Measurements from ENCODE around the gene SIGLEC6. TPM values are rescaled to one million over a fixed set of nuclear protein-coding genes. Genes with fewer than 3 reads are reported as not detected.

SIGLEC6 gene
- total RNA-seq, 1 experiment from 2014 or later: not detected

DNA sequence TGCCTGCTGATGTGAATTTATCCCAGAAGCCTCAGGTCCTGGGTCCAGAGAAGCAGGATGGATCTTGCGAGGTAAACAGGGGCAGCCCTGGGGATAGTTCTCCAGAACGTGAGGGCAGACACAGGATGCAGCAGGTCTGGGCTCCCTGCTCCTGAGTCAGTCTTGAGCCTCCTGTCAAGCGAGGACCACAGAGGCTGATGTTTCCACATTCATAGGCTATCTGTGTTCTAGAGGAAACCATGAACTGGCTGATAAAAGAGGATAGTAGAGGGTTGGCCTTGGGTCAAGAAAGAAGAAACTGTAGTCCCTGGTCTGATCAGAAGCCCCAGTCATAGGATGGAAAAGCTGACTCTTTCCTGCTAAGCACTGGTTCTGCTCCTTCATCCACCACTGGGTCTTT lies 41.9 kb upstream of the SIGLEC6 start:
- H3K27ac ChIP-seq (ENCODE audit: low read length): no peak overlapping the region
- no peaks in the 10 kb centered on the region for H3K4me1 ChIP-seq (ENCODE audit: control insufficient read depth, insufficient read depth, low read length)
- TF ChIP-seq, protein P1, sequence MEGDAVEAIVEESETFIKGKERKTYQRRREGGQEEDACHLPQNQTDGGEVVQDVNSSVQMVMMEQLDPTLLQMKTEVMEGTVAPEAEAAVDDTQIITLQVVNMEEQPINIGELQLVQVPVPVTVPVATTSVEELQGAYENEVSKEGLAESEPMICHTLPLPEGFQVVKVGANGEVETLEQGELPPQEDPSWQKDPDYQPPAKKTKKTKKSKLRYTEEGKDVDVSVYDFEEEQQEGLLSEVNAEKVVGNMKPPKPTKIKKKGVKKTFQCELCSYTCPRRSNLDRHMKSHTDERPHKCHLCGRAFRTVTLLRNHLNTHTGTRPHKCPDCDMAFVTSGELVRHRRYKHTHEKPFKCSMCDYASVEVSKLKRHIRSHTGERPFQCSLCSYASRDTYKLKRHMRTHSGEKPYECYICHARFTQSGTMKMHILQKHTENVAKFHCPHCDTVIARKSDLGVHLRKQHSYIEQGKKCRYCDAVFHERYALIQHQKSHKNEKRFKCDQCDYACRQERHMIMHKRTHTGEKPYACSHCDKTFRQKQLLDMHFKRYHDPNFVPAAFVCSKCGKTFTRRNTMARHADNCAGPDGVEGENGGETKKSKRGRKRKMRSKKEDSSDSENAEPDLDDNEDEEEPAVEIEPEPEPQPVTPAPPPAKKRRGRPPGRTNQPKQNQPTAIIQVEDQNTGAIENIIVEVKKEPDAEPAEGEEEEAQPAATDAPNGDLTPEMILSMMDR (IDR thresholded peaks at IDR 0.05): no peak
- TF ChIP-seq SIN3A (IDR thresholded peaks at IDR 0.05; ENCODE audit: borderline replicate concordance, insufficient read depth, low read depth, low read length): no peak
- TF ChIP-seq, protein P2, sequence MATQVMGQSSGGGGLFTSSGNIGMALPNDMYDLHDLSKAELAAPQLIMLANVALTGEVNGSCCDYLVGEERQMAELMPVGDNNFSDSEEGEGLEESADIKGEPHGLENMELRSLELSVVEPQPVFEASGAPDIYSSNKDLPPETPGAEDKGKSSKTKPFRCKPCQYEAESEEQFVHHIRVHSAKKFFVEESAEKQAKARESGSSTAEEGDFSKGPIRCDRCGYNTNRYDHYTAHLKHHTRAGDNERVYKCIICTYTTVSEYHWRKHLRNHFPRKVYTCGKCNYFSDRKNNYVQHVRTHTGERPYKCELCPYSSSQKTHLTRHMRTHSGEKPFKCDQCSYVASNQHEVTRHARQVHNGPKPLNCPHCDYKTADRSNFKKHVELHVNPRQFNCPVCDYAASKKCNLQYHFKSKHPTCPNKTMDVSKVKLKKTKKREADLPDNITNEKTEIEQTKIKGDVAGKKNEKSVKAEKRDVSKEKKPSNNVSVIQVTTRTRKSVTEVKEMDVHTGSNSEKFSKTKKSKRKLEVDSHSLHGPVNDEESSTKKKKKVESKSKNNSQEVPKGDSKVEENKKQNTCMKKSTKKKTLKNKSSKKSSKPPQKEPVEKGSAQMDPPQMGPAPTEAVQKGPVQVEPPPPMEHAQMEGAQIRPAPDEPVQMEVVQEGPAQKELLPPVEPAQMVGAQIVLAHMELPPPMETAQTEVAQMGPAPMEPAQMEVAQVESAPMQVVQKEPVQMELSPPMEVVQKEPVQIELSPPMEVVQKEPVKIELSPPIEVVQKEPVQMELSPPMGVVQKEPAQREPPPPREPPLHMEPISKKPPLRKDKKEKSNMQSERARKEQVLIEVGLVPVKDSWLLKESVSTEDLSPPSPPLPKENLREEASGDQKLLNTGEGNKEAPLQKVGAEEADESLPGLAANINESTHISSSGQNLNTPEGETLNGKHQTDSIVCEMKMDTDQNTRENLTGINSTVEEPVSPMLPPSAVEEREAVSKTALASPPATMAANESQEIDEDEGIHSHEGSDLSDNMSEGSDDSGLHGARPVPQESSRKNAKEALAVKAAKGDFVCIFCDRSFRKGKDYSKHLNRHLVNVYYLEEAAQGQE (IDR thresholded peaks at IDR 0.05; ENCODE audit: insufficient read depth in 1 of 2, low read depth in 2 of 2, low read length in 1 of 2): no peak
- no peak for TF ChIP-seq POLR2AphosphoS5 (IDR thresholded peaks at IDR 0.05; ENCODE audit: low read depth, low read length)
- TF ChIP-seq TCF7L2 (IDR thresholded peaks at IDR 0.05; ENCODE audit: low read depth, low read length): no peak
- in situ Hi-C loops (cut with HindIII; ENCODE audit: low pct_unique_long_range_greater_than_20kb, low sequenced_read_pairs): no loop called here
- no TSS peak for BruUV-seq (replicated peaks)
- no peak overlapping the region for H3K4me3 ChIP-seq (ENCODE audit: low read depth in 2 of 2, low read length in 2 of 2)
- 0 out of 2 replicates have a peak, but pooled peaks cover 3% of the 10 kb centered on the region for H3K27me3 ChIP-seq (ENCODE audit: control insufficient read depth, insufficient read depth, low read length)
- H3K36me3 ChIP-seq (ENCODE audit: control insufficient read depth, insufficient read depth, low read length): peaks cover 3% of the 10 kb centered on the region
- intact Hi-C loops (cut with micrococcal nuclease; ENCODE audit: unreplicated experiment): no loop called here
- no peak for ATAC-seq
- CTCF ChIA-PET: no interaction called here
- no peak for DNase-seq (ENCODE audit: low read depth, low spot score)
- no peaks in the 10 kb centered on the region for H3K9me3 ChIP-seq (ENCODE audit: control insufficient read depth, insufficient read depth, low read depth, low read length)
- POLR2A ChIA-PET: no interaction called here

DNA sequence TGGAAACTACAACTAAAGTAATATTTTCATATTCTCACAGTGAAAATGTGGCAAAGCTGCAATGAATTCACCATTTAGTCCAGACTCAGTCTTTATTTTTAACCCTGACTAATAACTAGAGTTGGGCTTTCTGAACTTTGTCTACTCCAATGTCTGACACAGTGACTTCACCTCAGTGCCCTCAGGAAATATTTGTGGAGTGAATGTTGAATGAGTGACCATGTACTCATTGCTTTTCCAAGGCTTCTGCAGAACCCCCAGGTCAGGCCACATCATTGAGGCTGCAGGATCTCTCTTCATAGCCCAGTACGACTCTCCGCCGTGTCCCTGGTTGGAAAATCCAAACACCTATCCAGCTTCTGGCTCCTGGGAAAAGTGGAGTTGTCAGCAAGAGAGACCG lies 41.4 kb upstream of the SIGLEC6 start:
- Histone ChIP-seq H3K4me1 (ENCODE audit: control insufficient read depth, insufficient read depth, low read length) (no peaks in the 10 kb centered on the region), H3K9me3 (ENCODE audit: control insufficient read depth, insufficient read depth, low read depth, low read length) (no peaks in the 10 kb centered on the region), H3K27me3 (ENCODE audit: control insufficient read depth, insufficient read depth, low read length) (0 out of 2 replicates have a peak, but pooled peaks cover 5% of the 10 kb centered on the region), H3K4me3 (ENCODE audit: low read depth in 2 of 2, low read length in 2 of 2) (no peak overlapping the region), H3K27ac (ENCODE audit: low read length) (no peak overlapping the region), H3K36me3 (ENCODE audit: control insufficient read depth, insufficient read depth, low read length) (peaks cover 3% of the 10 kb centered on the region)
- DNase-seq (ENCODE audit: low read depth, low spot score) (no peak), ATAC-seq (no peak)
- no TSS peak for BruUV-seq (replicated peaks)
- in situ Hi-C loops (cut with HindIII; ENCODE audit: low pct_unique_long_range_greater_than_20kb, low sequenced_read_pairs): no loop called here
- intact Hi-C loops (cut with micrococcal nuclease; ENCODE audit: unreplicated experiment): no loop called here
- ChIA-PET POLR2A (no interaction called here), CTCF (no interaction called here)
- TF ChIP-seq TCF7L2 (IDR thresholded peaks at IDR 0.05; ENCODE audit: low read depth, low read length) (no peak), POLR2AphosphoS5 (IDR thresholded peaks at IDR 0.05; ENCODE audit: low read depth, low read length) (no peak), SIN3A (IDR thresholded peaks at IDR 0.05; ENCODE audit: borderline replicate concordance, insufficient read depth, low read depth, low read length) (no peak)
- TF ChIP-seq, protein P1 (IDR thresholded peaks at IDR 0.05): no peak
- TF ChIP-seq, protein P2 (IDR thresholded peaks at IDR 0.05; ENCODE audit: insufficient read depth in 1 of 2, low read depth in 2 of 2, low read length in 1 of 2): no peak

Measured in Panc1 (cell line).